Mesothelial cell of epicardium (in vitro differentiated cells): Measurements from ENCODE around the gene VIPR2. TPM values are rescaled to one million over a fixed set of nuclear protein-coding genes. Genes with fewer than 3 reads are reported as not detected.

Experiments used
- DNase-seq, 2 experiments: peaks; one replicate each; pipeline ENCODE4 v3.0.0; 2021; ENCODE audit warnings: low spot score in 2 of 2; ENCODE audit not compliant: unreplicated experiment in 2 of 2
- H3K27ac Mint-ChIP-seq: 2 replicates; pipeline ENCODE4 v1.8.0; 2021; ENCODE audit warnings: mixed read lengths
- H3K27me3 Mint-ChIP-seq: 2 replicates; pipeline ENCODE4 v1.8.0; 2021; ENCODE audit warnings: low read depth, mixed read lengths
- H3K36me3 Mint-ChIP-seq: 2 replicates; pipeline ENCODE4 v1.8.0; 2021; ENCODE audit warnings: mixed read lengths
- H3K4me1 Mint-ChIP-seq: 2 replicates; pipeline ENCODE4 v1.8.0; 2021; ENCODE audit warnings: mixed read lengths
- H3K4me3 Mint-ChIP-seq: 2 replicates; pipeline ENCODE4 v1.8.0; 2021; ENCODE audit warnings: mild to moderate bottlenecking, moderate library complexity, mixed read lengths
- H3K9me3 Mint-ChIP-seq: 2 replicates; pipeline ENCODE4 v1.8.0; 2021; ENCODE audit warnings: mixed read lengths
- CTCF ChIP-seq: fragments of 200-600 bp; sonication (generic); IDR thresholded peaks from one replicate; pipeline ENCODE4 v1.5.0; 2021; ENCODE audit warnings: antibody characterized with exemption; ENCODE audit not compliant: unreplicated experiment
- total RNA-seq: library from RNA; stranded (reverse); gene quantifications from 3 replicates; pipeline ENCODE4 v1.2.1, GENCODE V29; 2021

The VIPR2 gene
- total RNA-seq, 1 donor from 2014 or later, result 0.04 TPM

- Mint-ChIP-seq H3K9me3 (no peaks in the 10 kb centered on the region), H3K27ac (no peak overlapping the region), H3K27me3 (peaks cover 7% of the 10 kb centered on the region), H3K36me3 (no peaks in the 10 kb centered on the region), H3K4me1 (peaks cover 44% of the 10 kb centered on the region), H3K4me3 (no peak overlapping the region)
- no peak for TF ChIP-seq CTCF
- no peak for DNase-seq
Measured at GRCh38 chr7:159026271-159027055, 118.2 kb downstream of the VIPR2 start.

- Mint-ChIP-seq H3K27me3 (peaks cover 4% of the 10 kb centered on the region), H3K36me3 (no peaks in the 10 kb centered on the region), H3K9me3 (no peaks in the 10 kb centered on the region), H3K4me1 (peaks cover 44% of the 10 kb centered on the region), H3K27ac (no peak overlapping the region), H3K4me3 (no peak overlapping the region)
- no peak for DNase-seq
- TF ChIP-seq CTCF, result no peak
Measured at GRCh38 chr7:159025161-159025779, 119.4 kb downstream of the VIPR2 start.

- H3K27ac Mint-ChIP-seq, result no peak overlapping the region
- H3K27me3 Mint-ChIP-seq, result peaks cover 4% of the 10 kb centered on the region
- DNase-seq, result no peak
- H3K4me1 Mint-ChIP-seq, result peaks cover 46% of the 10 kb centered on the region
- no peak overlapping the region for H3K4me3 Mint-ChIP-seq
- no peaks in the 10 kb centered on the region for H3K36me3 Mint-ChIP-seq
- no peak for TF ChIP-seq CTCF
- H3K9me3 Mint-ChIP-seq, result no peaks in the 10 kb centered on the region
Measured at GRCh38 chr7:159024280-159024951, 120.3 kb downstream of the VIPR2 start.

GRCh38 chr7:159023746-159024145 is 120.9 kb downstream of the VIPR2 start:
- no peak for DNase-seq
- peaks cover 50% of the 10 kb centered on the region for H3K4me1 Mint-ChIP-seq
- H3K4me3 Mint-ChIP-seq, result no peak overlapping the region
- H3K27me3 Mint-ChIP-seq, result peaks cover 4% of the 10 kb centered on the region
- no peaks in the 10 kb centered on the region for H3K9me3 Mint-ChIP-seq
- no peak overlapping the region for H3K27ac Mint-ChIP-seq
- H3K36me3 Mint-ChIP-seq, result no peaks in the 10 kb centered on the region
- TF ChIP-seq CTCF, result no peak

GRCh38 chr7:159023206-159023605 is 121.5 kb downstream of the VIPR2 start:
- Mint-ChIP-seq H3K27me3 (peaks cover 3% of the 10 kb centered on the region), H3K36me3 (no peaks in the 10 kb centered on the region), H3K27ac (no peak overlapping the region), H3K4me3 (no peak overlapping the region), H3K9me3 (no peaks in the 10 kb centered on the region), H3K4me1 (peaks cover 50% of the 10 kb centered on the region)
- no peak for TF ChIP-seq CTCF
- DNase-seq, result no peak
